T-helper 2 cell treated with Interferon-gamma antibody and Interleukin-4, amounts not matched to agents 100 ng/mL and 5 ng/mL, for 36 hours (primary cell): ENCODE results near the gene SDK1. TPM values are rescaled to one million over a fixed set of nuclear protein-coding genes. Genes with fewer than 3 reads are reported as not detected.

Source experiments
- intact Hi-C: fragments of 100-400 bp; cut with micrococcal nuclease; formaldehyde crosslinking; loops from one replicate; pipeline ENCODE4 v1.15.1; 2023
- total RNA-seq: library from RNA; stranded (reverse); gene quantifications from 2 replicates; pipeline ENCODE4 v1.2.3, GENCODE V29; 2022

The SDK1 gene
- total RNA-seq, 1 donor from 2014 or later: 0.09 TPM

- intact Hi-C loops: no loop called here
These were observed 152.3 kb downstream of the SDK1 start for GRCh38 chr7:3453398-3453797.

GRCh38 chr7:3455806-3456595 is 154.9 kb downstream of the SDK1 start:
- intact Hi-C loops: no loop called here

DNA sequence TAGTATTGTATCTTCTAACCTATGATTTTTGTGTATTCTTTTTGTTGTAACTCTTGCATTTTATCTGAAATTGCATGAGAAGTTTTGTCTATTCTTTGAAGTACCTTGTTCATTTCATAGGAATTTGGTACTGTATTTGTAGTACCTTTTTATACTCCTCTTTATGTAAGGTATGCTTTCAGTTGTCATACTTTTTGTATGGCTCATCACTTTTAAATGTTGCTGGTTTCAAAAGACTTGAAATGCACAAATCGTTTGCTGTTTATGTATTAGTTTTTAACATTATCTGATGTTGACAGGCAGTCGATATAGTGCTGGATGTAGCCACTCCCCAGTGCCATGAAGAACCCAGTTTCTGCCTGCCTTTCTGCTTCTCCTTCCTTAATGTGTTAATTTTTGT is 158.1 kb downstream of the SDK1 start:
- intact Hi-C loops: no loop called here

- intact Hi-C loops: loop anchor here (5.0 to 10.0 kb wide), 2 partner anchors 57 to 160 kb away; partner anchors contain the start of gene SDK1
These were observed 160.9 kb downstream of the SDK1 start for GRCh38 chr7:3461923-3462322.

DNA sequence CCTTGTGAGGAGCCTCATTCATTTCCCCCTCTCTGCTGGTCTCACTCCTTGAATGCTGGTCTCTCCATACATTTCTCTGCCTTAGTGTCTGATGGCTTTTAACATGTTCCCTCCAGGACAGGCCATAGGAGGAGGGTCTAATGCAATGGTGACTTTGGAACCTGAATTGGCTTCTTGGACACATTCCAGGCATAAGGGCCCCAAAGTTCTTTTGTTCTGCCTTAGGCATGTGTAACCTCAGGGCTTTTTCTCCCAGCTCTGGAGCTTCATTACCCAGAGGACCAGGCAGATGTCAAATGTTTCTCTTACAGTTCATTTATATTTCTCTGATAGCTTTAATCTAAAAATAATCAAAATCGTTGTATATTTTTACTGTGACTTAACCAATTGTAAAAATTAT is 162.6 kb downstream of the SDK1 start:
- intact Hi-C loops: loop anchor here (5.0 to 10.0 kb wide), 2 partner anchors 59 to 161 kb away; partner anchors contain the start of gene SDK1

DNA sequence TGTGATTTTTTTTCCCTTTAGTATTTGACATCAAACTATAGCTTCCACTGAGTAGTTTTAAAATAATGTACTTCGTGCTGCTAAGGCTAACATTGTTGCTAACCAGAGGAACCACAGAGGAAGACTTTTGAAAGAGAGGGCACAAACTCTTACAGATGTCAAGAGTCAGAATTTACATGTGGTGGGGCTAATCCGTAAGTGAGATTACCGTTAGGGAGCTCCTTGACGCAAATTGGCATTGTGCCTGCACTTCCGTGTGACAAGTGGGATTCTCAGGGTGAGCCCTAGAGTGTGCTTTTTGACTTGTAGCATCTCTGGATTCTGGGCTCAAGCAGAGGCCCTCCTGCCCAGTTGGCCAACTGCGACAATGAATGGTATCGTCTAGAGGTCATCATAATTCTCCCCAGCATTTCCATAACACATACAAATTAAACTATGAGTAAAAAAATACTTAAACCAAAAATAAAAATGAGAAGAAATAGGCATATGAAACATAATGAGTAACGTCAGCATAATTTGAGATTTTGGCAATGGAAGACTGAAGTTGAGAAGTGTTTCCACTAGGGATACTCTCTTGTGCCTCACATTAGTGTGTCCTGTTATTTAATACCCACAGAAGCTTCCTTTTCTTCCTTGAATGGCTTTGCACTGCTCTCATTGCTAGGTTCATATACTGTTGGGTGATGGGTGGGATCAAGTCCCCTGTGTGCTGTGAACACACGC is 164.0 kb downstream of the SDK1 start:
- intact Hi-C loops: loop anchor here (5.0 to 10.0 kb wide), 2 partner anchors 60 to 163 kb away; partner anchors contain the start of gene SDK1

DNA sequence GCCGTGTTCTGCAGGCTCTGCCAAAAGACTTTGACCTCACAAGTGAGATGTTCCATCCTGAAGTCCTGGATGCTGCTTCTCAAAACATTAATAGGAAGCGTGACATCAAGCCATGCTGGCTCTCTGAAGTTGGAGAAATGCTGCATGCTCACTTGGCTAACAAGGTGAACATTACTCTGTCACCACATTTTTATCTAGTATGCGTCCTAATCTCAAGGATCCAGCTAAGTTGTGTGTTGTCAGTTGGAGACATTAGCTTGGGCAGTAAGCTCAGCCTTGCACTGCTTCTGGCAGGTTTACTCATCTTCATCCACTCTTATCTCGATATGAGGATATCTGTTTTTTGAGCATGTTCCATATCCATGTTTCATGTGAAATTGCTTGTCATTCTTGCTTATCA is 165.2 kb downstream of the SDK1 start:
- intact Hi-C loops: loop anchor here (10.0 kb wide), 1 partner anchor 61 kb away; no protein-coding TSS in a partner anchor

DNA sequence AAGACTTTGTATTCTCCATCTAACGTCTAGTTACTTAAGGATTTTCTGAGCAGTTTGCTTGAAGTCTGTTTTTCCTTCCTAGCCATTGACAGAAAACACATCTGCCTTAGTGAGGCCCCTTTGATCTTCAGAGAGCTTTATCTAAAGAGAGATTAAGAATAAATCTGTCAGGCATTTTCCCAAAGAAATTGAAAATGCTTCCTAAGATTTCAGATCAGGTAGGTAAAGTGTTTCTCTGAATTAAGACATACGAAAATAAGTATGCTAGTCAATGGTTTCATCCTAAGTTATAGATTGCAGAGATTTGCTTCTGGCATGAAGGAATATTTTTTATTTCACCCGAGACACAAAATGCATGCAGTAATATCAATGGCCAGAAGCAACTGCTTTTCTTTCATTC is 168.6 kb downstream of the SDK1 start:
- intact Hi-C loops: loop anchor here (10.0 kb wide), 1 partner anchor 65 kb away; no protein-coding TSS in a partner anchor

DNA sequence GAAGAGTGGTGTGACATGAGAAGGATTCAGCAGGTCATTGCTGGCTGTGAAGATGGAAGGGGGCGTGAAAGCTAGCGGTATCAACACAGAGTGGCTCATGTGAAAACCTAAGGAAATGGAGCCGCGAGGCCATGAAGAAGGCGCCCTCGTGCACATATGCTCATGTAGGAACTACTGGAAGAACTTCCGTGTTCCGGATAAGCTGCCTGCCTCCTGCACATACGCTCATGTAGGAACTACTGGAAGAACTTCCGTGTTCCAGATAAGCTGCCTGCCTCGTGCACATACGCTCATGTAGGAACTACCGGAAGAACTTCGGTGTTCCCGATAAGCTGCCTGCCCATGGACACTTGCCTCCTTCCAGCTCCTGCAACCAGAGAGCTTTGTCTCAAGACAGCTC is 179.1 kb downstream of the SDK1 start:
- intact Hi-C loops: no loop called here

GRCh38 chr7:3481435-3481834 is 180.4 kb downstream of the SDK1 start:
- intact Hi-C loops: no loop called here

DNA sequence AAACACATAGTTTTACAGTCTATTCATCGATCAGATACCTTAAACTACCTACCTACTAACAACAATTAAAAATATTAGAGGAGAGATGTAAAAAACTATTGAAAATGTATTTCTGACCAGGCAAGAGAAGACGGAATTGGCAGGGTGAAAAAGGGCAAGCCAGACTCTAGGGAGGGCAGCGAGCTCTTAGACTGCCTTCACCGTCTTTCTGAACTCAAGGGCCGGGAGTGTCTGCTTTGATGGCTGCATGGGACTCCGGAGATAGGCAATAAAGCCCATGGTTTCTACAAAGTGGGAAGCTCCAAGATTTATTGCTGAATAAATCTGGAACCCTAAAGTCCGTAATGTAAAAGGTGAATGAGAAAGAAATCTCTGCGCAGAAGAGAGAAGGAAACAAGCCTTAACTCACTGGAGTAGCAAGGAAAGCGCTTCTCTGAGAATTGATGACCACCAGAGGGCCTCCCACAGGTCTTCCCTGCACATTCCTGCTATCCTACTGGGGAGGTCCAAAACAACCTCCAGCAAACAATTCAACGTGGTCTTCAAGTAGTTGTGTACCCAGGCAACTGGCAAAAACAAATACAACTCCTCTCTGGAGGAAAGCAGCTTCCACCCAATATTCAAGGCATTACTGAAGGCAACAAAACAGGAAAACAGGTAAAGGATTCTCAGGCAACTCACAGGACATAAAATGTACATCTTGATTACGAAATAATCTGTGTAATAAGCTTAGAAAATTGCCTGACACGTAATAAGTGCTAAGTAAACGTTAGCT is 181.3 kb downstream of the SDK1 start:
- intact Hi-C loops: no loop called here

DNA sequence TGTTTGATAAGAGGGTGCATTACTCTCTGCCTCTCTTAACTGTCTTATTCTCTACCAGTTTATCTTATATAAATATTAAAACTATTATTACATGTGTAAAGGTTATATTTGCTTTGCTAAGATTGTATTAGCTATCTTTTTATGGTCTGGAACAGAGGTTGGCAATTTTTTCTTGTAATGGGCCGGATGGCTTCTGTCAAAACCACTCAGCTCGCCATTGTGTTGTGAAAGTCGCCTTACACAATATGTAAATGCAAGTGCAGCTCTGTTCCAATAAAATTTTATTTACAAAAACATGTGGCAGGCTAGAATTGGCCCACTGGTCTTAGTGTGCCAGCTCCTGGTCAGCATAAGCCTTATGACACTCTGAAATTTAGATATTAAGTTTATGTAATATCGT is 185.8 kb downstream of the SDK1 start:
- intact Hi-C loops: no loop called here

DNA sequence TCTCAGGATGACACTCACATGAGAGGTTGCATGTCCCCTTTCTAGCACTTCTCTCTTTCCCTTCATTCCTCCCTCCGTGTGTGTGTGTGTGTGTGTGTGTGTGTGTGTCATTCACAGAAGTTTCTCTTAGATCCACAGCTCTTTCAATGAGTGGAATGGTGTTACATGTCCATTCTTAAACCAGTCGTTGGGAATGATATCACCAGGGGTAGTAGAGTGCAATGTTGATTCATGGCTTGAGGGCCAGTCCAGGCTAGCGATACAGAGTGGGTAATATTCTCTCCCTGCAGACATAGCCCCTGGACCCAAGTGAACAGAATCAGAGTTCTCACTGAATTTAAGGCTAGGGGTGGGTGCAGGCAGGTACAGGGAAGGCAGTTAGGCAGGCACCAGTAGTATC is 187.8 kb downstream of the SDK1 start:
- intact Hi-C loops: no loop called here

- intact Hi-C loops: no loop called here
These were observed 192.4 kb downstream of the SDK1 start for GRCh38 chr7:3493499-3493898.

DNA sequence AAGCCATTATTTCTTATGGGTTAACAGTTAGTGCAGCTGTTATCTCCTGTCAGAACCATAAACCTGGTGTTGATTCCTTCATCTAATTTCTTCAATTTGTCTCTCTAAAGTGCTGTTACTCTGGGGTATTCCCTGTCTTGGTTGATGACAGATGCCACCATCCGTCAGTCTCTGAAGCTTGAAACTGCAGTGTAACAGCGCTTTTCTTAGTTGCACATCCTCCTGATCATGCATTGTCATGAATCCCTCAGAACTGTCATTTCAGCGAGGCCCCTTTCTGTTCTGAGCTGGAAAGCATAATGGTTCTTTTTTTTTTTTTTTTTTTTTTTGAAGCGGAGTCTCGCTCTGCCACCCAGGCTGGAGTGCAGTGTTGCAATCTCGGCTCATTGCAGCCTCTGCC is 193.9 kb downstream of the SDK1 start:
- intact Hi-C loops: no loop called here

- intact Hi-C loops: no loop called here
These were observed 194.5 kb downstream of the SDK1 start for GRCh38 chr7:3495530-3495929.

DNA sequence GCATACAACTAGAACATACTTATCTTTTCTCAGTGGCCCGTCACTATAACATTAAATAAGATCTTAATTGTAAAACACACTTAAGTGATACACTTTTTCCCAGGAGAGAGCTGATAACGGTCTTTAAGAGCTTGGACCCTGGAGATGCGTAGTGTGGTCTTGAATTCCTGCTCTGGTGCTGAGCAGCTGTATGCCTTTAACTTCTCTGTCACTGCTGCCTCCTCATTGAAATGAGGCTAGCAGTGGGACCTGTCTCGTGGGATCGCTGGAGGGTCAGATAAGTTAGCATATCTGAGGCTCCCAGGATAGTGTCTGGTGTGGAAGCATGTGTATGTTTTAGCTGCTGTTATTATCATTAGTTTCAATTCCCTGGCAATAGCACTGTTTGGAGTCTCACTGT is 194.9 kb downstream of the SDK1 start:
- intact Hi-C loops: no loop called here

GRCh38 chr7:3497796-3498195 is 196.7 kb downstream of the SDK1 start:
- intact Hi-C loops: no loop called here

- intact Hi-C loops: no loop called here
These were observed 200.6 kb downstream of the SDK1 start for GRCh38 chr7:3501671-3502070.

DNA sequence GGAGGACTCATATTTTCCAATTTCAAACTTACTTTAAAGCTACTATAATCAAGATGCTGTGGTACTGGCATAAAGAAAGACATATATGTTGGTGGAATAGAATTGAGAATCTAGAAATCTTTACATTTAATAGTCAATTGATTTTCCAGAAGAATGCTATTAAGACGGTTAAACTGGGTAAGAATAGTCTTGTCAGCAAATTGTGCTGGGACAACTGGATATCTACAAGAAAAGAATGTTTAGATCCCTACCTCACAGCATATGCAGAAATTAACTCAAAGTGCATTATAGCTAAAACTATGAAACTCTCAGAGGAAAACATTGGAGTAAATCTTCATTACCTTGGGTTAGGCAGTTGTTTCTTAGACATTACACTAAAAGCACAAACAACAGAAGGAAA is 203.3 kb downstream of the SDK1 start:
- intact Hi-C loops: no loop called here

DNA sequence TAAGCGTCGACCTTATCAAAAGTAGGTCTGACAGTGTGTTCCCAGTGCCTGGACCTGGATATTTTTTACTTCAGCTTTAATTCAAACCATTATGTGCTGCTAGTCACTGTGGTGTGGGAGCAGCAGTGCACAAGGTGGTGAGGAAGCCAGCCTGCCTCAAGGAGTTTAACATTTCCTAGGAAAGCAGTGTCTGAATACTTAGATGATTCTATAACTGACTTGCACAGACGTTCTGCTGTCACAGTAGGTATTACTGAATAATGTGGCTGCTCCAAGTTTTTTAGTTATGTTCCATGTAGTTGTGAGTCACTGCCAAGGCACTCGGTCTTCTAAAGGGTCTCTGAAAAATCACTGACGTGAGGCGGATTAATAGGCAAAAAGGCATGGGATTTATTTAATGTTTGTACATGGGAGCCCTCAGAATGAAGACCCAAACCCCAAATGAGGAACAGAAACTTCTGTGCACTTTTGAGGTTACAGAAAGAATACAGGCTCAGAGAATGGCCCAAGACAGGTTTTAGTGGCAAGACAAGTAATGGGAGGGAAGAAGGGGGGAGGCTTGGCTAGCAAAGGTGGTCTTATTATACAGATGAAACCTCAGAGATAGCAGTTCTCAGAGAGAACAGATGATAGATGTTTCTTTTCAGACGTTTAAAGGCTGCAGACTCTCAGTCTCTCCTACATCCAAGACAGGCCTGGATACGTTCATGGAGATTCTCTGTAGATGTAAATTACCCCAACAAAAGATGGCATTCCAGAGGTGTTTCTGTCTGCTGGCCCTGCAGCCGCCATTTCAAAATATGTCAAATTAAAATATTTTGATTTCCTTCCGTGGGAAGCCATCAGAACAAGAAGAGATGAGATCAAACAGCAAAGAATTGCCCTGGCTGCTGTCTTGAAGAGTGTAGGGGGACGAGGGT is 209.3 kb downstream of the SDK1 start:
- intact Hi-C loops: no loop called here
